HG03159 (cell line): ENCODE data around the gene ARID3A.
A peak's percentile ranks its signal among the peaks of the same experiment; 100 is the strongest.

Experiments used
- ATAC-seq: cut with Tn5 transposase; IDR thresholded peaks from one replicate; pipeline ENCODE4 v1.9.1; 2021; ENCODE audit warnings: mild to moderate bottlenecking, moderate library complexity; ENCODE audit not compliant: unreplicated experiment

Gene ARID3A

DNA sequence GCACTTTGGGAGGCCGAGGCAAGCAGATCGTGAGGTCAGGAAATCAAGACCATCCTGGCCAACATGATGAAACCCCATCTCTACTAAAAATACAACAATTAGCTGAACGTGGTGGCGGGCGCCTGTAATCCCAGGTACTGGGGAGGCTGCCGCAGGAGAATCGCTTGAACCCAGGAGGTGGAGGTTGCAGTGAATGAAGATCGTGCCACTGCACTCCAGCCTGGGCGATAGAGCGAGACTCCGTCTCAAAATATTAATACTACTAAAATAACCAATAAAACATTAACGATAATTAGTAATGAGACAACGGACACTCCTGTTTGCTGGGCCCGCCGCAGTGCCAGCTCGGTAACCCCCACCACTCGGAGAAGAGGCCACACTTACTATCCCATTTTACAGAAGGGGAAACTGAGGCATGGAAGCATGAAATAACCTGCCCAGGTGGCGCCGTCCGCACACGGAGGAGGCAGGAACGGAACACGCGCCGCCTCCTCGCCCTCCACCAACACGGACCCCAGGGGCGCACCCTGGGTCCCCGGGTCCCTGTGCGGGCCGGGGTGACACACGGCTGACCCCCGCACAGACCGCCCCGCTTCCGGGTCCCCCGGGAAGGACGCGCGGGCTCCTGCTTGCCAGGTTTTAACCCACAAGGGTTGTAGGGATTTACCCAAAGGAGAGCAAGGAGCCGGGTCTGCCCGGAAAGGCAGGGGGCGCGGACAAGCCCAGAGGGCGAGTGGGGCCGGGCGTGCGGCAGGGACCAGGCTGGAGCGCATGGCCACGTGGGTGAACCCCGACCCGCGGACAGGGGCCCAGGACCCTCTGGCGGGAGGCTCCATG, 14.4 kb upstream of the ARID3A start:
- no peak for ATAC-seq

DNA sequence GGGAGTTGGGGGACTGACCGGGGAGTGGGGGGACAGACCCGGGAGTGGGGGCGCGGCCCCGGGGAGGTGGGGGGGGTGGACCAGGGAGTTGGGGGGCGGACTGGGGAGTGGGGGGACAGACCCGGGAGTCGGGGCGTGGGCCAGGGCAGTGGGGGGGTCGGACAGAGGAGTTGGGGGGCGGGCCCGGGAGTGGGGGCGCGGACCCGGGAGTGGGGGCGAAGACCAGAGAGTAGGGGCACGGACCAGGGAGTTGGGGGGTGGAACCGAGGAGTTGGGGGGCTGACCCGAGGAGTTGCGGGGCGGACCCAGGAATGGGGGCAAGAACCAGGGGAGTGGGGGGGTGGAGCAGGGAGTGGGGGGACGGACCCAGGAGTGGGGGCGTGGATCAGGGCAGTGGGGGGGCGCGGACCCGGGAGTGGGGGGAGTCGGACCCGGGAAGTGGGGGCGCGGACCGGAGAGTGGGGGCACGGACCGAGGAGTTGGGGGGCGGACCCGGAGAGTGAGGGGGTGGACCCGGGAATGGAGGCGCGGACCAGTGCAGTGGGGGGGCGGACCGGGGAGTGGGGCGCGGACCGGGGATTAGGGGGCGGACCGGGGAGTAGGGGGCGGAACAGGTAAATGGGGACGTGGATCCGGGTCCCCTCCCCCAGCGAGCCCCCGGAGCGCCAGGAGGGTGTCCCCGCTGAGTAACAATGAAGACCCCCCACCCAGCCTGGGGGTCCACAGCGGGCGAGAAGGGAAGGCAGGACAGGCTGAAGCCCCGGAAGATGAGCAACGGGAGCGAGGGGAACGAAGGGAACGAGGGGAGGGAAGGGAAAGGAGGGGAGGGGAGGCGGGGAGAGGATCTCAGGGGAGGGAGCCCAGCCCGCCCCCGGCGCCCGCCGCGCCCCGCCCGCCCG, 13.4 kb upstream of the ARID3A start:
- ATAC-seq, result no peak

DNA sequence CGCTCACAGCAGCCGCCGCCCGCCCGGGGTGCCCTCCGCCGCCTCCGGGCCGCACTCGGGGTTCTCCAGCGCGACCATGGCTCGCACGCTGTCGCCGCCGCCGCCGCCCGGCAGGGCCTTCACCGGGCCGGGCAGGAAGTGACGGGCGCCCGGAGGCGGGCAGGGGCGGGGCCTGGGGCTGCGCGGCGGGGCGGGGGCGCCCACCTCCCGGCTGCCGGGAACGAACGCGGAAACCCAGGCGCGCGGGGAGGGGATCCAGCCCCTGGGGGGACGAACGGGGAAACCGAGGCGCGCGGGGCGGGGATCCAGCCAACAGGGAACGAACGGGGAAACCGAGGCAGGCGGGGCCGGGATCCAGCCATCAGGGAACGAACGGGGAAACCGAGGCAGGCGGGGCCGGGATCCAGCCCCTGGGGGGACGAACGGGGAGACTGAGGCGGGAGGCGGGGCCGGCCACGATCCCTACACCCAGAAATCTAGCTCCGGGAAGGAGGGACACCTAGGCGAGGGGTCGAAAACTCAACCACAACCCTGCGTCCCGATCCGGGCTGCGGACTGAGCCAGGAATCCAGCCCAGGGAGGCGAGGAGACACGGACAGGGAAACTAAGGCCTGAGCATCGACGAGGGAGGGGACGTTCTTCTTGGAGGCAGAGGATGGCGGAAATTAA, 12.6 kb upstream of the ARID3A start, which contains the start of gene R3HDM4:
Gene R3HDM4, minus strand, starts transcription at position 140 of the 669 bp plus-strand sequence. Its CDS starts 62 bp downstream, at position 78.
- peak; percentile 46 for ATAC-seq

DNA sequence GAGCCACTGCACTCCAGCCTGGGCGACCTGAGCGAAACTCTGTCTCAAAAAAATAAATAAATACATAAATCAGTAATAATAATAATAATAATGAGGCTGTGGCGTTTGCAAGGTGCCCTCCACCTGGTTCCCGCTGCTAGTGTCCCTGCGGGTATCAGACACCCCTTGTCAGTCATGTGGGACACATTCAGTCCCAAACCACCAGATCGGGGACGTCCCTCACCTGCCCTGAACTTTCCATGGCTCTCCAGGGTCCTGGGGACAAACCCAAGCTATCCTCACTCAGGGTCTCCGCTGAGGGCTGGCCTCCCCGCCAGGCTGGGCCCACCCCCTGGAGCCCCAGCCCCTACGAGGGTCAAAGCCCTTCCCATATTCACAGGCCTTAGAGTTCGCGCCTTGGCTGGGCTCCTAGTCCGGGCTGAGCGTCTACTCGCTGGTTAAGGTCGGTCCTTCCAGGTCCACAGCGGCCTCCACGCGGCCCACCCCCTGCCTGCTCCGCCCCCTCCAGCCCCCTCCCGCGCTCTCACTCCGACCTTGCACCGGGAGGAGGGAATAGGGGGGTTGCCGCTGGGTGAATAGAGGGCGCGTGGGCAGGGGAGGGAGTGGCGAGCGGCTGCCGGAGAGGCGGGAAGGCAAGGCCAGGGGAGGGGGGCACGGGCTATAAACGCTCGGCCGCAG, 9.1 kb upstream of the ARID3A start:
- ATAC-seq, result no peak

DNA sequence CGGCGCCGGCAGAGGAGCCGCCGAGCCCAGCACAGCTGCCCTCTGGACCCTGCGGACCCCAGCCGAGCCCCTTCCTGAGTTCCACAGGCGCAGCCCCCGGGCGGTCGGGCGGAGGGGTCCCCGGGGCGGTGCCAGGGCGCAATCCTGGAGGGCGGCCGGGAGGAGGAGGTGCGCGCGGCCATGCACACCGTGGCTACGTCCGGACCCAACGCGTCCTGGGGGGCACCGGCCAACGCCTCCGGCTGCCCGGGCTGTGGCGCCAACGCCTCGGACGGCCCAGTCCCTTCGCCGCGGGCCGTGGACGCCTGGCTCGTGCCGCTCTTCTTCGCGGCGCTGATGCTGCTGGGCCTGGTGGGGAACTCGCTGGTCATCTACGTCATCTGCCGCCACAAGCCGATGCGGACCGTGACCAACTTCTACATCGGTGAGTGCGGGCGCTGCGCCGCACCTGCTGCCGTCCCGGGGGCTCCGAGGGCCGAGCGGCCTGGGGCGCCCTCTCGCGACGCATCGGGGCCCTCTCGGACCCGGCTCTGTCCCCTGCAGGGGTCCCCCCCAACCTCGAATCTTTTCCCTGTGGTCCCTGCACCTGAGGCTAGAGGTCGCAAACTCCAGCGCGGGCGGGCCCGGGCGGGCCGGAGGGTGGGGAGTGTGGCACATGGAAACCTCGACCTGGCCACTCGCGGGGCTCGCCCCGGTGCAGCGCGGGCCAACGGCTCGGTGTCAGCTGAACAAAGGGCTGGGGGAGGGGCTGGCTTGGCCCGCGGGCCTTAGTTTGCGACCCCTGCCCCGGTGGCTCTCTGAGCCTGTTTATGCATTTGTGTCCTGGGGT, 8.3 kb upstream of the ARID3A start, which contains the start of gene KISS1R:
Gene KISS1R, plus strand, starts transcription at position 11 of the 829 bp plus-strand sequence. Its CDS starts 170 bp downstream, at position 181.
- no peak for ATAC-seq

DNA sequence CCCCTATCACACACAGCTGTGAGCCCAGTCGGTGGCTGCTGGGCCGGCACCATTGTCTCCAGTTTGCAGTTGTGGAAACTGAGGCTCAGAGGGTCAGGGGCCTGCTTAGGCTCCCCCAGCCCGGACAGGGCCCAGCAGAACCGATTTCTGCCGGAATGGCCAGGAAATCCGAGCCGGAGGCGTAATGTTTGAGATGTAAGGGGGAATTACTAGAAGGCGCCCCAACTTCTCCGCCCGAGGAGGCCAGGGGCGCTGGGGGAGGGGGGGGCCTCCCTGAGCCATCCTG, 7.7 kb upstream of the ARID3A start:
- no peak for ATAC-seq

DNA sequence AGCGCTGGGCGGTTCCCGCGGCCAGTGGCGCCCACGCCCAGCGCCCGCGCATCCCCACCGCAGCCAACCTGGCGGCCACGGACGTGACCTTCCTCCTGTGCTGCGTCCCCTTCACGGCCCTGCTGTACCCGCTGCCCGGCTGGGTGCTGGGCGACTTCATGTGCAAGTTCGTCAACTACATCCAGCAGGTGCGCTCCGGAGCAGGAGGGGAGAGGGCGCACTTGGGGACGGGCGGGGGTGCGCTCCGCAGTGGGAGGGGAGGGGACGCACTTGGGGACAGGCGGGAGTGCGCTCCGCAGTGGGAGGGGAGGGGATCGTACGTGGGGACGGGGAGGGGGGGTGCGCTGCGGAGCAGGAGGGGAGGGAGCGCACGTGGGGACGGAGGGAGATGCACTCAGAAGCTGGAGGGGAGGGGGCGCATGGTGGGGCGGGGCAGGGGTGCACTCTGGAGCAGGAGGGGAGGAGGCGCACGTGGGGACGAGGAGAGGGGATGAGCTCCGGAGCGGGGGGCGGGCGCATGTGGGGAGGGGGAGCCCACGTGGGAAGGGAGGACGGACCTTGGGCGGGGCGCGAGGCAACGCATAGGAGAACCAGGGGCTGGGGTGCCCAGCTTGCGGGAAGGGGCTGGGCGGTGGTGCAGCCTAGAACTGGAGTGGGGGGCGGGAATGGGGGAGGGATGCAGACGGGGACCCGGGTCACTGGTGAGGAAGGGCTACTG, 7.2 kb upstream of the ARID3A start:
- no peak for ATAC-seq

DNA sequence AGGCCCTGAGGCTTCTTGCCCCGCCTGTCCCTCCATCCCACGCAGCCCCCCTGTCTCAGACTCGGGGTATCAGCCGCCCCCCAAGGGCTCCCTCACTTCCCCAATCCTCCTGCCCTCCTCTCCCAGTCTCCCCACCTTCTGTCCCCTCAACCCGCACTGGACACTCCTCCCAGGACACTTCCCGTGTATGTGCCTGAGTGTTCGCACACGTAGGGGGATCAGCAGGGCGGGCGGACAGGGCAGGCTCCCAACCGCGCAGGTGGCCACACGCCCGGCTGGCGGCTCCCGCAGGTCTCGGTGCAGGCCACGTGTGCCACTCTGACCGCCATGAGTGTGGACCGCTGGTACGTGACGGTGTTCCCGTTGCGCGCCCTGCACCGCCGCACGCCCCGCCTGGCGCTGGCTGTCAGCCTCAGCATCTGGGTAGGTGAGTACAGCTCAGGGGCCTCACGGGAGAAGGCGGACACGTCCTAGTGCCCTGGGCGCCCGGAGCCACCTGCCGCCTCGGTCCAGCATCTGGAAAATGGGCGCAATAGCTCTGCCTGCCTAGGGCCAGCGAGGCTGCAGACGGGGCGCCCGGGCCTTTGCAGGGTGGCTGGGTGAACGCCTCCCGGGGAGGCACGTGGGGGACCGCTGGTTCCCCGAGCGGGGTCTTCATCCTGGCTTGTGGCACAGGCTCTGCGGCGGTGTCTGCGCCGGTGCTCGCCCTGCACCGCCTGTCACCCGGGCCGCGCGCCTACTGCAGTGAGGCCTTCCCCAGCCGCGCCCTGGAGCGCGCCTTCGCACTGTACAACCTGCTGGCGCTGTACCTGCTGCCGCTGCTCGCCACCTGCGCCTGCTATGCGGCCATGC, 6.4 kb upstream of the ARID3A start:
- ATAC-seq, result no peak

DNA sequence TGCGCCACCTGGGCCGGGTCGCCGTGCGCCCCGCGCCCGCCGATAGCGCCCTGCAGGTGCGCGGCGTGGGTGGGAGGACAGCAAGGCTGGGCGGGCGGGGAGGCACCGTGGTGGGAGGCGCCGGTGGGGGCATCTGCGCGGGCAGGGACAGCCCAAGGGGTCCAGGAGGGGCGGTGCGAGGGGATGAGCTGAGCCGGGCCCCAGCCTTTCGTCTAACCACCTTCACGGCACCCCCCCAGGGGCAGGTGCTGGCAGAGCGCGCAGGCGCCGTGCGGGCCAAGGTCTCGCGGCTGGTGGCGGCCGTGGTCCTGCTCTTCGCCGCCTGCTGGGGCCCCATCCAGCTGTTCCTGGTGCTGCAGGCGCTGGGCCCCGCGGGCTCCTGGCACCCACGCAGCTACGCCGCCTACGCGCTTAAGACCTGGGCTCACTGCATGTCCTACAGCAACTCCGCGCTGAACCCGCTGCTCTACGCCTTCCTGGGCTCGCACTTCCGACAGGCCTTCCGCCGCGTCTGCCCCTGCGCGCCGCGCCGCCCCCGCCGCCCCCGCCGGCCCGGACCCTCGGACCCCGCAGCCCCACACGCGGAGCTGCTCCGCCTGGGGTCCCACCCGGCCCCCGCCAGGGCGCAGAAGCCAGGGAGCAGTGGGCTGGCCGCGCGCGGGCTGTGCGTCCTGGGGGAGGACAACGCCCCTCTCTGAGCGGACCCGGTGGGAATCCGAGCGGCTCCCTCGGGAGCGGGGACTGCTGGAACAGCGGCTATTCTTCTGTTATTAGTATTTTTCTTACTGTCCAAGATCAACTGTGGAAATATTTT, 5.6 kb upstream of the ARID3A start:
- ATAC-seq, result no peak

DNA sequence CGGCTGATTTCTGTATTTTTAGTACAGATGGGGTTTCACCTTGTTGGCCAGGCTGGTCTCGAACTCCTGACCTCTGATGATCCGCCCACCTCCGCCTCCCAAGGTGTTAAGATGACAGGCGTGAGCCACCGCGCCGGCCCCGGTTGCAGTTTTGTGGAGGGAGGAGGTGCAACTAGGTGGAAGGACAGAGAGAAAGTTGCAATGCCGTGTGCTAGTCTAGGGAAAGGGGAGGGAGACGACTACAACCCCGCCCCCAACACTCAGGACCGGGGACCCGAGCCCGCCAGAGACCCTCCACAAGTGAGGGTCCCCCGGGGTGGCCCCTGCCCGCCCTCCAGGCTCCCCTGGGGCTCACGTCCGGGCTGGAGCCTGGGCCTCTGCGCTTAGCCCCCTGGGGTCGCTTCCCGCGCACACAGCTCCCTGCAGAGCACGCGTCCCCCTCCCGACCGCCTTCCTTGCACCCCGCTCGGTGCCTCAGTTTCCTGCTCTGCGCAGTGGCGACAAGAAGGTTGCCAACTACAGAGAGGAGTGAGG, 1.2 kb upstream of the ARID3A start:
- ATAC-seq, result no peak

DNA sequence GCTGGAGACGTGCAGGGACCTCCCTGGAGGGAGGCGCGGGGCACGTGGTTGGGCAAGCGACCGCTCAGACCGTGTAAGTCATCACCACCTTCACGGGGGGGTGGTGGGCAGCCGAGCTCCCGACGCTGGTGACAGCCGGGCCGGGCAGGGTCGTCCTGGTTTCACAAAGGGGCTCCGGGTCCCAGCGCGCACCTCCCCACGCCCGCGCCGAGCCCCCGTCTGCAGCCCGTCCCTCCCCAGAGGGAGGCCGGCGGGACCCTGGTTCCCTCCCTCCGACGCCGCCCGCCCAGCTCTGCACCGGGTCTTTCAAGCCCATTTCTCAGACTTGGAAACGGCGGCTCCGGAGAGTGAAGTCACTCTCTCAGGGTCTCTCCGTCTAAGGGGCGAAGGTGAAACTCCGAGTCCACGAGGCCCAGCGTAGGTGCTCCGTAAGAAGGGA, 729 bp upstream of the ARID3A start:
- peak; percentile 32 for ATAC-seq

DNA sequence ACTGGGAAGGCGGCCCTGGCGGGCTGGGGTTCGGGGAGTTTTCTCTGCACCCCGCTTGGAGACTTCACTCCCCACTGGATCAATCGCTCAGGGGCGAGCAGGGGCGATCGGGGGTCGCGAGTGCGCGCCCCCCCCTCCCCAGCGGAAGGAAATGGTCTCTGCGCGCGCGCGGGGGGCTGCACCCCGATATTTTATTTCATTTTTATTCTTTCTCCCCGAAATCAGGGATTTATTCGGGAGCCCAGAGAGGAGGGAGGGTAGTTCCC, 421 bp downstream of the ARID3A start:
- ATAC-seq, result no peak

DNA sequence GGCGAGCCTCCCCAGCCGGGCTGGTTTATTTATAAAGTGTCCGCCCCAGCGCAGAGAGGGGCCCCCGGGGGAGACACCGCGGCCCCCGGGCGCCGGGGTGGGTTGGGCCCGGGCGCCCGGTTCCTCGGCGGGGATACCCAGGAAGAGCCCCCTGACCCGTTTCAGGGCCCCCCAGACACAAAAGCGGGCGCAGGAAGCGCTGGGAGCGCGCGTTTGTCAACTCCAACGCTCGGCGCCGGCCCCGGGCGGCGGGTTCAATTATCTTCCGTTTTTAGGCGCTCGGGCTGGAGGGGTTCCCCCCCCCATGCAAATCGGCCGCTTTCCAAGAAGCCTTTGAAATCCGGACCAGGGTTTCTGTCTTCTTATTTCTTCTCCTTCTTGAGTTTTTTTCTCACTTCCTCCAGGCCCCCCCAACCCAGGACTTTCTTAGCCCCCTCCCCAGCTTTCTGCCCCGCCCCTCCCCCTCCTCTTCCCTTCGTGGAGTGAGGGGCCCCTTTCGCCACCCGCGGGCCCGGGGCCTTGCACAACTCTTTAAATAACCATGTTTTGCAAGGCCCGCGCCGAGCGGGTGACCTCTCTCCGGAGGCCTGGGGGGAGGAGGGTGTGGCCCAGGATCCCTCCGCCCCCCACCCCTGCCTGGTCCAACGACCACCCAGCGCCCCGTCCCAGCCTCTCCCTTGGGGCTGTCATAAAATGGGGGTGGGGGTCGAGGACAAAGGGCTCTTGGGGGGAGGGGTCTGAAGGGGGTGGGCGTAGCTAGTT, 935 bp downstream of the ARID3A start:
- ATAC-seq, result no peak

DNA sequence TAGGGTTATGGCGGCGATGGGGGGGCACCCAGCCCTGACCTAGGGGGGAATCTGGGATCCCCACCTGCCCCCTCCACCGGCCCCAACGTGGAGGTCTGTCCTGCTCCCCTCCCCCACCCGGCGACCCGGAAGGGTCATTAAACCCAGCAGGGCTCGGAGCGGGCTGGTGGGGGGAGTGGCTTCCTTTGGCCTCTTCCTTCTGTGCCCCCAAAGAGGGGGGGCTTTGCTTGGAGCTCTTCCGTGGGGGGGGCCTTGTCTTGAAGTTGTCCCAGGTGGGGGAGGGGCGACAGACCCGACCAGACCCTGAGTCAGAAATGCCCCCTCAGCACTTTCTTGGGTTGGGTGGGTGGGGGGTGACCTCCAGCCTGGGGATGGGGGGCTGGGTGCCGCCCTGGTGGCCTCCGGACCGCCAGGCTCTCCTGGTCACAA, 1.5 kb downstream of the ARID3A start:
- no peak for ATAC-seq

DNA sequence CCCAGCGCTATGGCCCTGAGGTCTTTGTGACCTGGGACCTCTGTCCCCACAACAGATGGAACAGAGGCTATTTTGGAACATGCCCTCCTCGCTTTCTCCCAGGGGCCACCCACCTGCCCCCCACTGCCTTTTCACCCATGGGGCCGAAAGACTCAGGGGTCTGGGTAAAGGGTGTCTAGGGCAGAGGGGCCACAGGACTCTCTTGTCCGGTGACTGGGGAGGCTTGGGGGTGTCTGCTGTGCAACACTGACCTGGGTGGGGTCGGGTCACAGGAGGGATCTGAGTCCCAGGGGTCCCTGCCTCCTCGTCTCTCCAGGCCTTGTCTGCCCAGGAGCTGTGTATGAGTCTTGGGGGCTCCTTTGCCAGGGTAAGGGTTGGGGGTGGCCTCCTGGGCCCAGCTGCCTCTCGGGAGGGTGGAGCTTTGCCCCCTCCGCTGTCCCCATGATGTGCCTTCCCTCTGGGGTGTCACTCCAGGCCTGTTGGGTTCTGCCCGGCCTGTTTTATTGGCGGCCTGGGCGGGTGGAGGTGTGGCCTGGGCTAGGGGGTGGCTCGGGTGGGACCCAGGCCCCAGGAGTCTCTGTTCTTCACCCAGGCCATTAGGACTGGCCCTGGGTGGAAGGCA, 2.1 kb downstream of the ARID3A start:
- ATAC-seq, result no peak

DNA sequence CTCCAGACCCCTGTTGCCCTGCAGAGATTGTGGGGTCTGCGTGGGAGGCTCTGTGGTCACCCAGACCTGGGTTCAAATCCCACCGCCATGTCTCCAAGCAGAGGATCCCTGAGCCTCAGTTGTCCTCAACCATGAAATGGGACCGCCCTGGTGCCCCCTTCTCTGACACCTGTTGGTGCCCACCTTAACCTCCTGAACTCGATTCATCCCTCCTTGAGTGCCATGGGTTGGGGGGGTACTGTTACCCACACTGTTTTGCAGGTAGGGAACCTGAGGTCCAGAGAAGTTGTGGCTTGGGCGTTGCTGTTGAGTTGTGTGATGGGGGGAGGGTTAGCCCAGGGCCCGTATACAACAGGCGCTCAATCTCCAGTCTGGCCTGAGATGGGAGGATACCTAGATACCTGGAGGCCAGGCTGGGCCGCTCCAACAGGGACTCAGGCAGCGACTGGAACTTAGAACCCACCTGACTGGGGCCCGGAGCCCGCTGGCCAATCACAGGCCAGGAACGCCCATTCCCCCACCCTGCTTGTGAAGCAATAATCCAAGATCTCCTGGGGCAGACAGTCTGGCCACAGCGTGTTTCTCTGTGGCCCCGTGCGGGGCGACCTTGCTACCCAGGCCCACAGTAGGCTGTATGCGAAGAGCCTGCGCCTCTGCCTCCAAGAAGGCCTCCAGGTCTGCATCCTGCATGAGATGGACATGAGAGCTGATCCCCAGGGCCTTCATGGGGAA, 2.8 kb downstream of the ARID3A start:
- no peak for ATAC-seq
